ENCODE measurements around the gene OPTC.

DNA sequence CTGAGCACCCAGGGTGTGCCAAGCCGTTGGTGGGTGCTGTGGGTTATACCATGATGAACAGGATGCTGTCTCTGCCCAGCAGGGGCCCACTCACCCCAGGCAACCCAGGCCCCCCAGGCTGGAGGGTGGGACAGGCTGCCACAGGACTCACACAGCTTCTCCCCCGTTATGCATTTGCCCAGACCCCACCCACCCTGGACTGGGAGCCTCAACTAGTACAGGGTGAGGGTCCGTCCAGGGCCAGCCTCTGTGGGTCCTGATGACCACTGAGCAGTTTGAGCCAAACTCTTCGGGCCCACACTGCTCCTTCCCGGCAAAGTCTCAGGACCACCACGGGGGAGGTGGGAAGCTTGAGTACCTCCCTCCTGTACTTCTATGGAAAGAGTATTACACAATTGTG is 22.1 kb upstream of the OPTC start:
- TF ChIP-seq SAP30 (IDR thresholded peaks at IDR 0.05; ENCODE audit: insufficient read depth, insufficient replicate concordance, low read length) (no peak), JUND (IDR thresholded peaks at IDR 0.05; ENCODE audit: low read length) (no peak), RFX5 (IDR thresholded peaks at IDR 0.05; ENCODE audit: borderline replicate concordance, low read depth, low read length) (no peak), SIN3A (conservative IDR thresholded peaks at IDR 0.05 in 1 of 2, IDR thresholded peaks at IDR 0.05 in 1 of 2; ENCODE audit: low read depth in 1 of 2, low read length in 2 of 2) (no peak), POLR2A (IDR thresholded peaks at IDR 0.05; ENCODE audit: control extremely low read depth in 1 of 2, low read depth in 2 of 2, low read length in 2 of 2) (no peak)
- TF ChIP-seq, protein P1, sequence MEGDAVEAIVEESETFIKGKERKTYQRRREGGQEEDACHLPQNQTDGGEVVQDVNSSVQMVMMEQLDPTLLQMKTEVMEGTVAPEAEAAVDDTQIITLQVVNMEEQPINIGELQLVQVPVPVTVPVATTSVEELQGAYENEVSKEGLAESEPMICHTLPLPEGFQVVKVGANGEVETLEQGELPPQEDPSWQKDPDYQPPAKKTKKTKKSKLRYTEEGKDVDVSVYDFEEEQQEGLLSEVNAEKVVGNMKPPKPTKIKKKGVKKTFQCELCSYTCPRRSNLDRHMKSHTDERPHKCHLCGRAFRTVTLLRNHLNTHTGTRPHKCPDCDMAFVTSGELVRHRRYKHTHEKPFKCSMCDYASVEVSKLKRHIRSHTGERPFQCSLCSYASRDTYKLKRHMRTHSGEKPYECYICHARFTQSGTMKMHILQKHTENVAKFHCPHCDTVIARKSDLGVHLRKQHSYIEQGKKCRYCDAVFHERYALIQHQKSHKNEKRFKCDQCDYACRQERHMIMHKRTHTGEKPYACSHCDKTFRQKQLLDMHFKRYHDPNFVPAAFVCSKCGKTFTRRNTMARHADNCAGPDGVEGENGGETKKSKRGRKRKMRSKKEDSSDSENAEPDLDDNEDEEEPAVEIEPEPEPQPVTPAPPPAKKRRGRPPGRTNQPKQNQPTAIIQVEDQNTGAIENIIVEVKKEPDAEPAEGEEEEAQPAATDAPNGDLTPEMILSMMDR (IDR thresholded peaks at IDR 0.05; ENCODE audit: control extremely low read depth in 1 of 3, insufficient read depth in 1 of 3, low read depth in 1 of 3, low read length in 3 of 3), result no peak
